Measurements from ENCODE around the gene COPS7B.

Gene COPS7B

DNA sequence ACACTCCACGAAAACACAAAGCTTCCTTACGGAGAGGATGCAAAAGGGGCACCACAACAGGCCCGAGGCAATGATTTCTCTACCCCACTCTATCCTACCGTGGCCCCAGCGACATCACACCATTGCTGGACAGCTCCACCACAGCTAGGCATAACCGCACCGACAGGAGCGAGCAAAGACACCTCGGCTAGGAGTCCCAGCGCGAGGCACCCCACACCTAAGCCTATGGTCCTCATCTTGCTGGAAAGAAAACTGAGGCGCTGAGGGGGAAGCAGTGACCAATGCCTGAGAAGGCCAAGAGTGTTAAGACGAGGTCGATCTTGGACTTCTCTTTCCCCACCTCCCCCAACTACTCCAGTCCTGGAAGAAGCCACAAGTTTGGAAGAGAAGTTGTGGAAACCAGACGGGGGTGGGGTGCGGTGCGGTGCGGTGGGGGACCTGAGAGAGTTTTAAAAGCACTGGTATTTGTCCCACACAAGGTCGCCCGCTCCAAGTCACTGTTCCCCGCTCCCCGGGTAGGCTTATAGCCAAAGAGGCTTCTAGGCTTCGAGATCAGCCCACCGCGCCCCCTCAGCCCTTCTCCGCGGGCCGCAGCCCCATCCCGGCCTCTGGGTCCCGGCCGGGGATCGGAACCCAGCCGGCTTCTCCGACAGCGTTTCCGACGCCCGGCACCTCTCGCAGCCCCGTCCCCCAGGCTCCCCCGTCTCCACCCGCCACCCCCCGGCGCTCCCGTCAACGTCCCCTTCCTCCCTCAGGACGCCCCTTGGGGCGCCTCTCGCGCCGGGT, 5.9 kb upstream of the COPS7B start:
- H3K4me3 ChIP-seq (ENCODE audit: control insufficient read depth, low read depth, low read length): peak overlapping the region; percentile 85
- TF ChIP-seq, protein P1, sequence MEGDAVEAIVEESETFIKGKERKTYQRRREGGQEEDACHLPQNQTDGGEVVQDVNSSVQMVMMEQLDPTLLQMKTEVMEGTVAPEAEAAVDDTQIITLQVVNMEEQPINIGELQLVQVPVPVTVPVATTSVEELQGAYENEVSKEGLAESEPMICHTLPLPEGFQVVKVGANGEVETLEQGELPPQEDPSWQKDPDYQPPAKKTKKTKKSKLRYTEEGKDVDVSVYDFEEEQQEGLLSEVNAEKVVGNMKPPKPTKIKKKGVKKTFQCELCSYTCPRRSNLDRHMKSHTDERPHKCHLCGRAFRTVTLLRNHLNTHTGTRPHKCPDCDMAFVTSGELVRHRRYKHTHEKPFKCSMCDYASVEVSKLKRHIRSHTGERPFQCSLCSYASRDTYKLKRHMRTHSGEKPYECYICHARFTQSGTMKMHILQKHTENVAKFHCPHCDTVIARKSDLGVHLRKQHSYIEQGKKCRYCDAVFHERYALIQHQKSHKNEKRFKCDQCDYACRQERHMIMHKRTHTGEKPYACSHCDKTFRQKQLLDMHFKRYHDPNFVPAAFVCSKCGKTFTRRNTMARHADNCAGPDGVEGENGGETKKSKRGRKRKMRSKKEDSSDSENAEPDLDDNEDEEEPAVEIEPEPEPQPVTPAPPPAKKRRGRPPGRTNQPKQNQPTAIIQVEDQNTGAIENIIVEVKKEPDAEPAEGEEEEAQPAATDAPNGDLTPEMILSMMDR (IDR thresholded peaks at IDR 0.05; ENCODE audit: control insufficient read depth, insufficient read depth, low read depth, low read length, missing control alignments): no peak
- no peak for DNase-seq (ENCODE audit: low read depth)

DNA sequence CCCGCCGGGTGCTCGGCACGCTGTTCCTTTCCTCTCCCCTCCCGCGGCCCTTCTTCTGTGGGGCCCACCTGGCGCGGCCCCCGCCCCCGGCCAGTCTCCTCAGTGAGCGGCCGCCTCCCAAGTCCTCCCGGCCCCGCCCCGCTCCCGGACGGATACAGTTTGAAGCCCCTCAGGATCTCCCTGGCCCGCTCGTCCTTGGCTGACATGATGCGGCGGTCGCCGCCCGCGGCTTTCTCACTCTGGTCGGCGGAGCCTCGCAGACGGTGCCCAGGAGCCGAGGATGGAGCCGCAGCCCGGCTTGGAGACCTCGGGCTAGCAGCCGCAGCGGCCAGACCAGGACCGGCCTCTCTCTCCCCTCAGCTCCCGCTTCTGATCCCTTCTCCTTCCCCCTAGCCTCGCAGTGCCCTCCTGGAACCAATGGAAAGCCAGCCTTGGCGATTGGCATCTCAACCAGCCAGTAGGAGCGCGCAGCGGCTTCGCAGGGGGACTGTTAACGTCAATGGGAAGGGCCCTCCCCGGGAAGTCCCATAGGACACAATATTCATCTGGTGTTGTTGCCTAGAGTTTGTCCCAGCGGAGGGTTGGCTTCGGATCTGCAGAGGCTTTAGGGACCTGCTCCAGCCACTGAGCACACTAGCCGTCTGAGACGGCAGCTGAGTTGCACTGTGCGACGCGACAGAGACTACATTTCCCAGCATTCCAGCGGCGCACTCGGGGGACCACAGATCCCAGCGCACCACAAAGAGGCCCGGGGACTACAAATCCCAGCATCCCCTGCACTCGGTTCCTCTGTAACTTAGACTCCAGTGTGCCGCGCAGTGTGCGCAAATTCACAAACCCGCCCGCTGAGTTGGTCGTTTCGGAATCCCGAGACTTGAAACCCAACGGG, 5.1 kb upstream of the COPS7B start, which contains the start of gene PDE6D:
Gene PDE6D, minus strand, starts transcription at position 374 of the 889 bp plus-strand sequence. Its CDS starts 168 bp downstream, at position 206.
- H3K4me3 ChIP-seq (ENCODE audit: control insufficient read depth, low read depth, low read length): peak within 1 kb of the TSS; percentile 85
- DNase-seq (ENCODE audit: low read depth): peak; percentile 97
- TF ChIP-seq, protein P1 (IDR thresholded peaks at IDR 0.05; ENCODE audit: control insufficient read depth, insufficient read depth, low read depth, low read length, missing control alignments): no peak

DNA sequence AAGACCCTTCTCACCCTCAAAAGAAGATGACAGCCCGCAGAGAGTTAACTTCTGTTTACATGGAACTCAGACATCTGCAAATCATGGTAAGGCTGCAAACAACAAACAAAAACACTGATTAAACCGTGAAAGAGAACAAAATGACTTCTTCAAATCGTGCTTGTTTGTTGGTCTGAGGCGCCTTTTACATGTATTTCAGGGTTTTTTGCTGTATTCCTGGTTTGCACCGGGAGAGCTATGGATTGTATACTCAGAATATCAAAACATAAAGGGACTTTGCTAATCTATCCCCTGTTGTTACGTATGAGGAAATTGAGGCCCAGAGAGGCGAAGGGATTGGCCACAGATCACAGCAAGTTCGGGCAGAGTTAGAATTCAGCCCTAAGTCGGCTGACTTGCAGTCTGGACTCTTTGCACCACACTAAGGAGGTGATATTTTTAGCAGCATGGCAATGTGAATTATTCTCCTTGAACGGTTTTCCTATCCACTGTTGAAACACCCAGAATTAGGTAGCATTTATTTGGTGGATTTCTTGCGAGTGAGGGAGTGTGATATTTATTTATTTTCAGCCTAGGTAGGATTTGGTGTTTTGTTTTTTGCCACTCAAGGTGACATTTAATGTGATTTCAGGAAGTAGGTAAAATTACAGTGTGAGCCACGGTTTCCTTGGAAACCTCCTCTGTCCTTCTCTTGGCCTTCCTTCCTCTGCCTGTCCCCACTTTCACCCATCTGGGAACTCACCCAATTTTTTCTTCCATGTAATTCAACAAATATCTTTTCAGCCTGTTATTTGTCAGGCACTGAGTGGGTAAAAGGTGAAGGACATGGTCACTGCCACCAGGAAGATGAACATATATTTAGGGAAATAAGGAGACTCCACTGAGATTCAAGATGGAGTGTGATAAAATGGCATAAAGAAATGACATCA, 4.2 kb upstream of the COPS7B start:
- DNase-seq (ENCODE audit: low read depth): no peak
- H3K4me3 ChIP-seq (ENCODE audit: control insufficient read depth, low read depth, low read length): peak overlapping the region; percentile 85
- TF ChIP-seq, protein P1 (IDR thresholded peaks at IDR 0.05; ENCODE audit: control insufficient read depth, insufficient read depth, low read depth, low read length, missing control alignments): no peak

DNA sequence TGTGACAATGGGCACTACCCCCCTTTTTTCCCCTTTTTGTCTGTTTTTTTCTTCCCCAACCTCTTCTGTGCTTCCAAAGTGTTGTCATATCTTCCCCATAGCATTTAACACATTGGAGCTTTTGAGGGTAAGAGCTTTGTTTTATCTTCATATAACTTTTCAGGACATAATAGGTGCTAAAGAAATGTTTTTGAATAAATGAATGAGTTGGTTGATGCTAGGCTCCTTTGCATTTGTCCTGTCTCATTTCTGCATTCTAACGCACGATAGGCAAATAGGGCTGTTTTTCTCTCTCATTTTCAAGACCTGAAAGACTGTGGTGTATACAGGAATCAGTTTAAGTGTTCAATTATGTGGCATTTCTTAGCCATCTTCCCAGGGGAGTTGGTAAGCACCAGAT, 832 bp upstream of the COPS7B start:
- TF ChIP-seq, protein P1 (IDR thresholded peaks at IDR 0.05; ENCODE audit: control insufficient read depth, insufficient read depth, low read depth, low read length, missing control alignments): no peak
- DNase-seq (ENCODE audit: low read depth): no peak
- H3K4me3 ChIP-seq (ENCODE audit: control insufficient read depth, low read depth, low read length): no peak overlapping the region

DNA sequence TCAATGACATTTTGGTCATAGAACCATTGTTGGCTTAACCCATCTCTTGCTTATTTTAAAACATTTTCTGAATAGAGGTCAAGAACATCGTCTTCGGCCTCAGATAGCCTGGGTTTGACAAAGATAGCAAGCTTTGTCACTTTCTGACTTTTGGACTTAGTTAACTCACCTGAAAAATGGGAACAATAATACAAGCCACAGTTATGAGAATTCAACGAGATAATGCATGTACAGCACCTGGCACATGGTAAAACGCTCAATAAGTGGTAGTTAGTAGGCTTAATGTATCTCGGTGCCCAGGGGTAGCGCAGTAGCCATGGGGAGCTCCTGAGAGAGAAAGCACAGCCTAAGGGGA, 446 bp upstream of the COPS7B start:
- no peak for DNase-seq (ENCODE audit: low read depth)
- TF ChIP-seq, protein P1 (IDR thresholded peaks at IDR 0.05; ENCODE audit: control insufficient read depth, insufficient read depth, low read depth, low read length, missing control alignments): no peak
- H3K4me3 ChIP-seq (ENCODE audit: control insufficient read depth, low read depth, low read length): peak overlapping the region; percentile 75

DNA sequence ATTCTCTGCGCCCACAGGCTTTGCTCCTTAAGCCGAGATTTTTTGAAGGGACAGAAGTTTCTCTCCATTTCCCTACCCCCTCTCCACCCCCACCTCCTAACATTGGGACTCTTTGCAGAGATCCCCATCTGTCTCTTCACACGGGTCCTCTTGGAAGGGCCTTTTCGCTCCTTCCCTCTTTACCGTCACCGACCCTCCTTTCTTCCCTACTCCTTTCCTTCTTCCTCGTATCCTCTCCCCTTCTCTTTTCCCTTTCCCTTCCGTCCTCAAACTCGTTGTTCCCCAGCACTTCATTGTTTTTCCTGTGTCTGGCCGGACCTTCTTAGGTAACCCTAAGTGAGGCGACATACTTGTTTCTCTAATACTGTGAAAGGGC, 660 bp downstream of the COPS7B start:
- no peak for DNase-seq (ENCODE audit: low read depth)
- peak overlapping the region; percentile 75 for H3K4me3 ChIP-seq (ENCODE audit: control insufficient read depth, low read depth, low read length)
- TF ChIP-seq, protein P1 (IDR thresholded peaks at IDR 0.05; ENCODE audit: control insufficient read depth, insufficient read depth, low read depth, low read length, missing control alignments): no peak

Data from AG09309 (cell line).